Hepatocyte (in vitro differentiated cells): Measurements from ENCODE around the gene GPC5.

ENCODE experiments used
- CTCF ChIP-seq: fragments of 200-600 bp; sonication (generic); IDR thresholded peaks from 2 replicates; pipeline ENCODE4 v1.5.1; 2016; ENCODE audit warnings: antibody characterized with exemption, mild to moderate bottlenecking; ENCODE audit not compliant: poor library complexity
- EZH2 ChIP-seq: fragments of 200-600 bp; sonication (generic); IDR thresholded peaks from 2 replicates; pipeline ENCODE4 v1.6.1; 2016; ENCODE audit warnings: antibody characterized with exemption, mild to moderate bottlenecking, borderline replicate concordance
- EZH2phosphoT487 ChIP-seq: fragments of 200-600 bp; sonication (generic); IDR thresholded peaks from one replicate; pipeline ENCODE4 v1.6.1; 2018; ENCODE audit warnings: antibody characterized with exemption, mild to moderate bottlenecking, low read depth, moderate library complexity; ENCODE audit not compliant: unreplicated experiment, severe bottlenecking

GRCh38 chr13:91383836-91384235 lies 14.6 kb upstream of the GPC5 start:
- TF ChIP-seq CTCF (no peak), EZH2 (no peak), EZH2phosphoT487 (no peak)
